GM18511 (cell line): ENCODE data around the gene TMEM178A.

Experiments used
- ATAC-seq: cut with Tn5 transposase; IDR thresholded peaks from one replicate; pipeline ENCODE4 v1.9.1; 2021; ENCODE audit warnings: mild to moderate bottlenecking, moderate library complexity; ENCODE audit not compliant: unreplicated experiment

TMEM178A gene

GRCh38 chr2:39736640-39737039 lies 70.9 kb downstream of the TMEM178A start:
- no peak for ATAC-seq

DNA sequence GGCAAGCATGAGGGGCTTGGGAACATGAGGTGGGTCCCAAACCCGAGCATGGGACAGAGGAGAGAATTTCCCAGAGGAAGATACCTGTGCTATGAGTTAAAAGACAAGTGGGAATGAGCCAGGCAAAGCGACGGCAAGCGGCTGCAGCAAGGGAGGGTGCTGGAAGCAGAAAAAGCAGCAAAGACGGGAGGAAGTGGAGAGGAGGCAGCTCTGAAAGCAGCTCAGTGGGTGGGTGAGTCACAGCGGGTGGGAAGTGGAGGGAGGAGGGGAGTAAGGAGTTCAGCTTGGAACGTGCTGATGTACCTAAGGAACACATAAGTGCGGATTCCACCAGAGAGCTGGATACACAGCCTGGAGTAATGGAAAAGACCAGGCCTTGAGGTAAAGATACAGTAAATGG lies 71.9 kb downstream of the TMEM178A start:
- no peak for ATAC-seq

DNA sequence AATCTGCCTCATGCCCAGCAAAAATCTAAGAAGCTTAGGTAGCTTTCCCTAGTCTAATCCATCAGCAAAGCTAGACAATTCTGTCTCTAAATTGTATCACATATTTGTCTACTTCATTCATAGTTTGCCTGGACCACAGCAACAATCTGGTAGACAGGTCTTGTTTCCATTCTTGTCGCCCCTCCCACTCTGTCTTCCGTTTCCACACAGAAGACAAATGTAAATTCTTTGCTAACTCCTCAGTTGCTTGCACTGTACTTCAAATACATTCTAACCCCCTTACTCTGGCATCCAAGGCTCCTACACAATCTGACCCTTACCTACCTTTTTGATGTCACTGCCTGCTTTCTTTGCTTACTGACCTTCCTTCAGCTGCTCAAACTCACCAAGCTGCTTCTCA lies 73.2 kb downstream of the TMEM178A start:
- ATAC-seq, result no peak

GRCh38 chr2:39739386-39739785 lies 73.7 kb downstream of the TMEM178A start:
- ATAC-seq, result no peak

DNA sequence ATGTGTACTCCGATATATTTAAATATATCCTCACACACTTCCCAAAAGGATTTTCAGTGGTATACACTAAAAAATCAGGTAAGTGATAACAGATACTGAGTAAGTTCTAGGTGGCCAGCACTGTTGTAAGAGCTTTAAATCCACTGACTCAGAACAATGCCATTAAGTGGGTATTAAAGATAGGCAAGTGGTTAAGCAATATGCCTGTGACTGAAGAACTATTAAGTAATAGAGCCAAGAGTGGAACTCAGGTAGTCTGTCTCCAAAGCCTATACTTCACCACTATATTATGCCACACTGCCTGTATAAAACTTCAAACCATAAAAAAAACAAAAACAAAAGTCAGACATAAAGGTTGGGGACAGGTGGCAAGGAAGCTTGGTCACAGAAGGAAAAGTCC lies 76.2 kb downstream of the TMEM178A start:
- no peak for ATAC-seq

DNA sequence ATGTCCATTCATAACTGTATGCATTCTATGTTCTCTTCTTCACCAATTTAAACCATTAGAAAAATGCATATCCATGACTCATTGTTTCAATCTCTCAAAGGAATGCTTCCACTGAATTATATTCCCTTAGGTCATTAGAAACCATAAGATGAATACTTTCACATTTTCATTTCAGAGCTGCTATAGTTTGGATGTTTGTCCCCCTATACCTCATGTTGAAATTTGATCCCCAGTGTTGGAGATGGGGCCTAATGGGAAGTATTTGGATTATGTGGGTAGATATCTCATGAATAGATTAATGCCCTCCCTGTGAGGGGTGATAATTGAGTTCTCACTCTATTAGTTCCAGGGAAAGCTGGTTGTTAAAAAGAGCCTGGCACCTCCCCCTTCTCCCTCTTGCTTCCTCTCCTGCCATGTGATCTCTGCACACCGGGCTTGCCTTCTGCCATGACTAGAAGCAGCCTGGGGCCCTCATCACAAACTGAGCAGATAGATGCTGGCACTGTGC lies 77.6 kb downstream of the TMEM178A start:
- ATAC-seq, result no peak

DNA sequence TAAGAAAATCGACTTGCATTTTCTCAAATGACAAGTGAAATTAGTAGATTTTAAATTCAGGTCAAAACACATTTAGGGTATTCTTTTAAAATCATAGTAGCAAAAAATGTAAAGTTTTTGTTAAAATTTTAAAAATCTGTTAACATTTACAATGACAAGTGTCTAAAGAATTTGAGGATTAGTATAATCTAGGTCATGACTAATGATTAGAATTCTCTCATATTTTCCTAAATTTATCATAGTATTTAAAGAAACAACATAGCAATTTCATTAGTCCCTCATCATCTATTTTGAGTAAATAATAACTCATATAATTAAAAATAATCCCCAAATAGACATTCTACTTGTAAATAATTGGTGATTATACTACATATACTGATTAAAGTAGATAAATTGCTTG lies 89.7 kb downstream of the TMEM178A start:
- no peak for ATAC-seq

DNA sequence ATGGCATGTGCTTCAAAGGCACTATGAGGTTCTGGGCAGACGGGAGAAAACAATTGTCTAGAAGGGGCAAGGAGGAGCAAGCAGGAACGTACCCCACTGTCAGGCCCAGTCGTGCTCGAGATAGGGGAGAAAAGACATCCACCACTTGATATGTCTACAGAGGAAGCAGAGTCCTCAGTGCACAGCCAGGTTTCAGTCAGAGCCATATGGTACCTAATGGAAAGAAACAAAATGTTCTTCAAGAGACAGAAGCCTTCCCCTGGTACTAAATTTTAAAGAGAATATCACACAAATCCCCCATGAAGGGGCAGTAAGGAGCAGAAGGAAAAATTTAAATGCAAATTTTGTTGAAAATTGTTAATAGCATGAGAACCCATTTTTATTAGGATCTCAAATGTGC lies 91.4 kb downstream of the TMEM178A start:
- ATAC-seq, result no peak

DNA sequence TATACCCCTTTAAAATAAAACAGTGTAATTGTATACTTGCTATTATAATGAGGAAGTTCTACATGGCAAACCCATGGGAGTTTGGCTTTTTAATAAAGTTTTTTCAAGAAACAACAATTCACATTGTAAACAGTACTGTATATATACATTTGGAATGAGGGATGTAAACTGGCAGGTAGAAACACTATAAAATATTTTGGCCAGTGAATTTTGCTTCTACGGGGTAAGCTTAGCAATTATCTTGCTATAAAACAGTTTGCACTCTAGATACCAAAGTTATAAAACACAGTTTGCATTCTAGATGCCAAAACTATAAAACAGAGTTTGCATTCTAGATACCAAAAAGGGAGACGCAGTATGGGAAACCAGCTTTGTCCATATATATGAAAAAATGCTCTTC lies 96.7 kb downstream of the TMEM178A start:
- no peak for ATAC-seq
